G401 (cell line): ENCODE measurements around the gene HIGD1A. TPM values are rescaled to one million over a fixed set of nuclear protein-coding genes. Genes with fewer than 3 reads are reported as not detected.
A peak's percentile ranks its signal among the peaks of the same experiment; 100 is the strongest.

Experiments
- DNase-seq: peaks from one replicate; pipeline ENCODE4 v3.0.0-alpha.2; 2015; ENCODE audit warnings: low spot score
- in situ Hi-C: cut with HindIII; loops from 2 replicates; pipeline ENCODE4 v1.10.0; 2016; ENCODE audit warnings: low sequenced_read_pairs, mixed read lengths
- total RNA-seq: library from RNA; depleted of rRNA; stranded (reverse); fragments of >200 nt; shearing (Covaris generic); gene quantifications from 2 replicates; pipeline ENCODE4 v1.2.3, GENCODE V29; 2014

Gene HIGD1A
- total RNA-seq, 1 experiment from 2014 or later: 240 TPM

GRCh38 chr3:42804831-42805132, 492 bp upstream of the HIGD1A start:
- in situ Hi-C loops: no loop called here
- no peak for DNase-seq

- in situ Hi-C loops: no loop called here
These were observed 730 bp downstream of the HIGD1A start for GRCh38 chr3:42803414-42804105.

GRCh38 chr3:42802876-42803413, 1.3 kb downstream of the HIGD1A start:
- DNase-seq: no peak
- in situ Hi-C loops: no loop called here

More at GRCh38 chr3:42803414-42804105, 730 bp downstream of the HIGD1A start:
- peak; percentile 52 for DNase-seq

- DNase-seq: no peak
- in situ Hi-C loops: no loop called here
These were observed 2.5 kb downstream of the HIGD1A start for GRCh38 chr3:42801784-42802183.

GRCh38 chr3:42801048-42801620, 3.2 kb downstream of the HIGD1A start:
- DNase-seq: no peak
- in situ Hi-C loops: no loop called here

- no peak for DNase-seq
- in situ Hi-C loops: no loop called here
These were observed 4.0 kb downstream of the HIGD1A start for GRCh38 chr3:42800251-42800650.

- in situ Hi-C loops: no loop called here
- DNase-seq: no peak
These were observed 4.9 kb downstream of the HIGD1A start for GRCh38 chr3:42799376-42799775.

GRCh38 chr3:42796332-42796885, 7.9 kb downstream of the HIGD1A start:
- in situ Hi-C loops: no loop called here
- no peak for DNase-seq

- in situ Hi-C loops: no loop called here
- DNase-seq: no peak
These were observed 8.6 kb downstream of the HIGD1A start for GRCh38 chr3:42795621-42796181.

GRCh38 chr3:42790714-42791229, 13.5 kb downstream of the HIGD1A start:
- DNase-seq: no peak
- in situ Hi-C loops: no loop called here

GRCh38 chr3:42786631-42787030, 17.7 kb downstream of the HIGD1A start:
- no peak for DNase-seq
- in situ Hi-C loops: no loop called here

- no peak for DNase-seq
- in situ Hi-C loops: no loop called here
These were observed 18.1 kb downstream of the HIGD1A start for GRCh38 chr3:42786212-42786611.

GRCh38 chr3:42780892-42781700, 23.2 kb downstream of the HIGD1A start:
- in situ Hi-C loops: no loop called here
- DNase-seq: peak; percentile 82

- in situ Hi-C loops: no loop called here
These were observed 23.9 kb downstream of the HIGD1A start for GRCh38 chr3:42780398-42780797.

GRCh38 chr3:42778644-42779043, 25.6 kb downstream of the HIGD1A start:
- DNase-seq: no peak
- in situ Hi-C loops: no loop called here

More at GRCh38 chr3:42780398-42780797, 23.9 kb downstream of the HIGD1A start:
- no peak for DNase-seq

GRCh38 chr3:42773409-42773751, 30.9 kb downstream of the HIGD1A start:
- no peak for DNase-seq
- in situ Hi-C loops: no loop called here

- in situ Hi-C loops: no loop called here
- DNase-seq: peak; percentile 82
These were observed 31.5 kb downstream of the HIGD1A start, which contains the start of gene CCDC13 for GRCh38 chr3:42772670-42773408. TSS of gene CCDC13 (minus strand) at chr3:42773253. CDS start at chr3:42758345, 14,908 bp downstream.

GRCh38 chr3:42771271-42771670, 33.0 kb downstream of the HIGD1A start:
- in situ Hi-C loops: no loop called here
- no peak for DNase-seq
